CD4-positive, CD25-positive, alpha-beta regulatory T cell (primary cell): ENCODE data around the gene PRPF39. TPM values are rescaled to one million over a fixed set of nuclear protein-coding genes. Genes with fewer than 3 reads are reported as not detected.

Source experiments
- ATAC-seq, 2 donors: fragments of 150-1000 bp; cut with Tn5 transposase; one replicate each; pipeline ENCODE4 v1.10.0; 2021; ENCODE audit warnings: low read depth in 2 of 2, moderate number of reproducible peaks in 2 of 2, moderate library complexity in 1 of 2
- DNase-seq, 3 donors: peaks; one replicate each; pipeline versions ENCODE4 v3.0.0 to v3.0.0-alpha.2; 2012 to 2022; ENCODE audit warnings: mixed read lengths in 1 of 3
- H3K27ac ChIP-seq: one replicate; pipeline ENCODE4 v1.7.0; 2013; ENCODE audit warnings: mild to moderate bottlenecking, low read length; ENCODE audit not compliant: insufficient read depth, poor library complexity, severe bottlenecking
- H3K27me3 ChIP-seq: one replicate; pipeline ENCODE4 v1.7.0; 2013; ENCODE audit warnings: low read length; ENCODE audit not compliant: control insufficient read depth, insufficient read depth
- H3K36me3 ChIP-seq: one replicate; pipeline ENCODE4 v1.7.0; 2013; ENCODE audit warnings: mild to moderate bottlenecking, low read length, moderate library complexity; ENCODE audit not compliant: control insufficient read depth, insufficient read depth
- H3K4me1 ChIP-seq: 2 replicates; pipeline ENCODE4 v1.7.0; 2013; ENCODE audit warnings: mild to moderate bottlenecking, low read length; ENCODE audit not compliant: insufficient read depth, control insufficient read depth, poor library complexity, severe bottlenecking
- H3K4me3 ChIP-seq: one replicate; pipeline ENCODE4 v1.7.0; 2013; ENCODE audit warnings: low read depth, mild to moderate bottlenecking, low read length, moderate library complexity
- H3K9me3 ChIP-seq, 2 experiments: 1 replicate in 1 of 2; 2 replicates in 1 of 2; pipeline ENCODE4 v1.7.0; 2013; ENCODE audit warnings: low read length in 2 of 2, mild to moderate bottlenecking in 1 of 2, moderate library complexity in 1 of 2; ENCODE audit not compliant: control insufficient read depth in 2 of 2
- H3K27ac Mint-ChIP-seq, 3 donors: one replicate each; pipeline ENCODE4 v1.8.0; 2020 to 2022; ENCODE audit warnings: mild to moderate bottlenecking in 3 of 3, mixed read lengths in 3 of 3, moderate library complexity in 2 of 3
- H3K27me3 Mint-ChIP-seq: one replicate; pipeline ENCODE4 v1.8.0; 2022; ENCODE audit warnings: mild to moderate bottlenecking, mixed read lengths
- H3K36me3 Mint-ChIP-seq: one replicate; pipeline ENCODE4 v1.8.0; 2020; ENCODE audit warnings: mixed read lengths
- H3K4me1 Mint-ChIP-seq, 4 donors: one replicate each; pipeline ENCODE4 v1.8.0; 2020 to 2022; ENCODE audit warnings: mixed read lengths in 4 of 4, mild to moderate bottlenecking in 1 of 4
- H3K4me3 Mint-ChIP-seq, 4 donors: one replicate each; pipeline ENCODE4 v1.8.0; 2020 to 2022; ENCODE audit warnings: mild to moderate bottlenecking in 4 of 4, mixed read lengths in 4 of 4, moderate library complexity in 3 of 4
- H3K9me3 Mint-ChIP-seq, 7 donors: one replicate each; pipeline ENCODE4 v1.8.0; 2020 to 2022; ENCODE audit warnings: mixed read lengths in 7 of 7, mild to moderate bottlenecking in 3 of 7, moderate library complexity in 2 of 7
- polyA plus RNA-seq, 4 donors: library from polyadenylated mRNA; unstranded; fragments of 300-500 nt; fragmentation: Illumina TruSeq; gene quantifications; one replicate each; pipeline ENCODE4 v1.2.3, GENCODE V29; 2021
- total RNA-seq: library from RNA; stranded (reverse); gene quantifications from one replicate; pipeline ENCODE4 v1.2.3, GENCODE V29; 2022

PRPF39 gene
- total and polyA plus RNA-seq, 5 donors from 2014 or later: 5.5 to 64.4 (median 12.2) TPM

GRCh38 chr14:45103806-45104205 is 19.9 kb downstream of the PRPF39 start:
- H3K36me3 ChIP-seq: peaks cover 74% of the 10 kb centered on the region
- DNase-seq (no peak), ATAC-seq (no peak)
- no peaks in the 10 kb centered on the region for H3K9me3 Mint-ChIP-seq
- H3K27me3 ChIP-seq: no peaks in the 10 kb centered on the region
- no peak overlapping the region for H3K4me3 ChIP-seq
- no peak overlapping the region for H3K27ac Mint-ChIP-seq
- H3K9me3 ChIP-seq: no peaks in the 10 kb centered on the region
- H3K27ac ChIP-seq: no peak overlapping the region
- H3K4me3 Mint-ChIP-seq: no peak overlapping the region
- peaks cover 9 to 28% (median 10%) of the 10 kb centered on the region in 4 donors for H3K4me1 Mint-ChIP-seq
- H3K36me3 Mint-ChIP-seq: peaks cover 45% of the 10 kb centered on the region
- H3K27me3 Mint-ChIP-seq: no peaks in the 10 kb centered on the region
- no peaks in the 10 kb centered on the region for H3K4me1 ChIP-seq

DNA sequence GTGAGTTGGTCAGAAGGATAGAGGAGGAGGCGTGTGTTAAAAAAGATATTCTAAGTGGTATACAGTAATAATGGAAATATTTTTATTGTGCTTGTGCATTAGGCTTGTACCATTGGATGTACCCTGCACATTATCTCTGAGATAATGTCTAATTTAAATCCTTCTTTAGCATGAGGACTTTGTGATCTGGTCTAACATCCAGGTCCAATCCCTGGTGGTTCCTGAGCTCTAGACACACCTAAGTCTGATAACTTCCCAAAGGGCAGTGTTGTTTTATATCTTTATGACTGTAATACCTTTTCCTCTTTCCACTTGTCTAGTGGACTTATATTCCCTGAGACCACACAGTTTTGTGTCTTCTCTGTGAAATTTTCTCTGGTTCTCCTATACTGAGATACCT is 20.6 kb downstream of the PRPF39 start:
- H3K4me1 ChIP-seq: no peaks in the 10 kb centered on the region

GRCh38 chr14:45112896-45113781 is 29.2 kb downstream of the PRPF39 start:
- peaks cover 75% of the 10 kb centered on the region for H3K36me3 ChIP-seq
- no peak overlapping the region for H3K4me3 Mint-ChIP-seq
- no peaks in the 10 kb centered on the region for H3K4me1 ChIP-seq

More for the DNA sequence above, 20.6 kb downstream of the PRPF39 start:
- DNase-seq (no peak), ATAC-seq (no peak)
- Histone ChIP-seq H3K36me3 (peaks cover 81% of the 10 kb centered on the region), H3K27ac (no peak overlapping the region), H3K9me3 (no peaks in the 10 kb centered on the region), H3K27me3 (no peaks in the 10 kb centered on the region), H3K4me3 (no peak overlapping the region)
- Mint-ChIP-seq H3K4me1 (peaks cover 5 to 28% (median 7%) of the 10 kb centered on the region in 4 donors), H3K27me3 (no peaks in the 10 kb centered on the region), H3K4me3 (no peak overlapping the region), H3K9me3 (no peaks in the 10 kb centered on the region), H3K36me3 (peaks cover 43% of the 10 kb centered on the region), H3K27ac (peak overlapping the region in 1 of 3 donors; percentile 29)

GRCh38 chr14:45114327-45114726 is 30.4 kb downstream of the PRPF39 start:
- H3K36me3 ChIP-seq: peaks cover 78% of the 10 kb centered on the region
- no peak overlapping the region for H3K4me3 Mint-ChIP-seq
- H3K4me1 Mint-ChIP-seq: peaks cover 16 to 20% (median 18%) of the 10 kb centered on the region in 4 donors
- DNase-seq (peak in 1 of 3 donors; percentile 13), ATAC-seq (no peak)
- H3K4me3 ChIP-seq: no peak overlapping the region
- peak overlapping the region; percentile 50 for H3K27ac ChIP-seq
- H3K9me3 ChIP-seq: no peaks in the 10 kb centered on the region
- no peaks in the 10 kb centered on the region for H3K4me1 ChIP-seq
- H3K9me3 Mint-ChIP-seq: no peaks in the 10 kb centered on the region
- H3K27ac Mint-ChIP-seq: peak overlapping the region in 2 of 3 donors; percentile 48 to 62
- no peaks in the 10 kb centered on the region for H3K27me3 Mint-ChIP-seq
- peaks cover 27% of the 10 kb centered on the region for H3K36me3 Mint-ChIP-seq
- no peaks in the 10 kb centered on the region for H3K27me3 ChIP-seq

More at GRCh38 chr14:45112896-45113781, 29.2 kb downstream of the PRPF39 start:
- Histone ChIP-seq H3K27ac (no peak overlapping the region), H3K9me3 (no peaks in the 10 kb centered on the region), H3K4me3 (no peak overlapping the region), H3K27me3 (no peaks in the 10 kb centered on the region)
- H3K4me1 Mint-ChIP-seq: peaks cover 16 to 20% (median 19%) of the 10 kb centered on the region in 4 donors
- DNase-seq (peak in 1 of 3 donors; percentile 24), ATAC-seq (peak in 1 of 2 donors; percentile 60)
- peaks cover 31% of the 10 kb centered on the region for H3K36me3 Mint-ChIP-seq
- no peaks in the 10 kb centered on the region for H3K27me3 Mint-ChIP-seq
- H3K27ac Mint-ChIP-seq: peak overlapping the region in 2 of 3 donors; percentile 21 to 65
- H3K9me3 Mint-ChIP-seq: no peaks in the 10 kb centered on the region

- no peaks in the 10 kb centered on the region for H3K9me3 Mint-ChIP-seq
- no peaks in the 10 kb centered on the region for H3K27me3 Mint-ChIP-seq
- no peak overlapping the region for H3K27ac Mint-ChIP-seq
- H3K4me3 Mint-ChIP-seq: no peak overlapping the region
- H3K9me3 ChIP-seq: no peaks in the 10 kb centered on the region
- peaks cover 10 to 14% (median 11%) of the 10 kb centered on the region in 4 donors for H3K4me1 Mint-ChIP-seq
- ATAC-seq (no peak), DNase-seq (no peak)
- no peak overlapping the region for H3K27ac ChIP-seq
- H3K4me3 ChIP-seq: no peak overlapping the region
- H3K36me3 Mint-ChIP-seq: peaks cover 34% of the 10 kb centered on the region
- H3K4me1 ChIP-seq: no peaks in the 10 kb centered on the region
- peaks cover 69% of the 10 kb centered on the region for H3K36me3 ChIP-seq
- no peaks in the 10 kb centered on the region for H3K27me3 ChIP-seq
Observed at GRCh38 chr14:45118594-45118993, 34.7 kb downstream of the PRPF39 start.

DNA sequence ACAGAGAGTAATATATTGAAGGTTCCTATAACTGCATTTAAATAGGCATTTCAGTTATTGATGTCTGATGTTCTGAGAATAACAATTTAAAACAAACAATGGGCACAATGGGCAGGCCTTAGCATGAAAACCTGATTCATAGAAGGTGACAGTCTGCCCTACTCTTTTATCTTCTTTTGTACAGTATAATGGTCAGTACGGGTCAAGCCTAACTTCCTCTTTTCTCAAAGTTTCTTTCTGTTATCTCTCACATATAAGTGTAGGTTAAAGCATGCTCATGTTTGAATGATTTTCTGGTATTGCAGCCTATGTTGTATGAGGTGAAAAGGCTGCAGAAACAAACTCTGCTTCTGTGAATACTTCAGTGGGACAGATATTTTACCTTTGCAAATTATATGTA is 36.2 kb downstream of the PRPF39 start:
- Mint-ChIP-seq H3K4me1 (peaks cover 0 to 12% (median 7%) of the 10 kb centered on the region in 4 donors), H3K27me3 (no peaks in the 10 kb centered on the region), H3K9me3 (no peaks in the 10 kb centered on the region), H3K36me3 (peaks cover 40% of the 10 kb centered on the region), H3K4me3 (no peak overlapping the region), H3K27ac (no peak overlapping the region)
- Histone ChIP-seq H3K4me3 (no peak overlapping the region), H3K9me3 (no peaks in the 10 kb centered on the region), H3K27me3 (no peaks in the 10 kb centered on the region), H3K27ac (no peak overlapping the region), H3K36me3 (peaks cover 64% of the 10 kb centered on the region), H3K4me1 (no peaks in the 10 kb centered on the region)
- ATAC-seq: no peak
- no peak for DNase-seq

- no peak for ATAC-seq
Observed at GRCh38 chr14:45123271-45123670, 39.4 kb downstream of the PRPF39 start.

More at GRCh38 chr14:45123271-45123670, 39.4 kb downstream of the PRPF39 start:
- Histone ChIP-seq H3K4me1 (no peaks in the 10 kb centered on the region), H3K36me3 (peaks cover 41% of the 10 kb centered on the region), H3K27me3 (no peaks in the 10 kb centered on the region), H3K9me3 (no peaks in the 10 kb centered on the region), H3K27ac (no peak overlapping the region), H3K4me3 (no peak overlapping the region)
- no peak overlapping the region for H3K4me3 Mint-ChIP-seq
- H3K27ac Mint-ChIP-seq: no peak overlapping the region
- no peaks in the 10 kb centered on the region for H3K9me3 Mint-ChIP-seq
- no peak for DNase-seq
- peaks cover 40% of the 10 kb centered on the region for H3K36me3 Mint-ChIP-seq
- no peaks in the 10 kb centered on the region for H3K27me3 Mint-ChIP-seq
- peaks cover 7 to 9% (median 8%) of the 10 kb centered on the region in 4 donors for H3K4me1 Mint-ChIP-seq
